SKM-1 (cell line): ENCODE data around the gene NUP54.

ENCODE experiments used
- DNase-seq: peaks from one replicate; lab custom pipeline; 2025; ENCODE audit not compliant: unreplicated experiment; lab: John Stamatoyannopoulos, UW

Gene NUP54

DNA sequence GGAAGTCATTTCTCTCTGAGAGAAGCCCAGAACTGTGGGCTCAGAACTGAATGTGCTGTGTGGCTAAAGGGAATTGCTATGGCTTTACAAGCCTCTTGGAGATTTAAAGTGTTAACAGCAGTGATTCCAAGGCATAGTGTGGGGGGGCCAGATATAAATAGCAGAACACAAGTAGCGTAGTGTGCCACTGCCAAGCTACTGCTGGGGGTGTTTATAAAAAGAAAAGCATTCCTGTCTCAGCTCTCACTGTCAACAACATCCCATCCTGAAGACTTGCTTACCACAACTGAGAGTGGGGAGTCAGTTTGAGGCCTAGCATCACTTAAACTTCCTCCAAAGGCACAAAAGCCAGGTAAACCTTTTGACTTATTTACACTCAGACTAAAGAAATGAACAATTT, 73.7 kb downstream of the NUP54 start, which contains the start of gene ART3:
TSS of gene ART3 (plus strand) at position 242 of the 400 bp plus-strand sequence. CDS start 1,181 bp downstream, outside the sequence.
- no peak for DNase-seq

DNA sequence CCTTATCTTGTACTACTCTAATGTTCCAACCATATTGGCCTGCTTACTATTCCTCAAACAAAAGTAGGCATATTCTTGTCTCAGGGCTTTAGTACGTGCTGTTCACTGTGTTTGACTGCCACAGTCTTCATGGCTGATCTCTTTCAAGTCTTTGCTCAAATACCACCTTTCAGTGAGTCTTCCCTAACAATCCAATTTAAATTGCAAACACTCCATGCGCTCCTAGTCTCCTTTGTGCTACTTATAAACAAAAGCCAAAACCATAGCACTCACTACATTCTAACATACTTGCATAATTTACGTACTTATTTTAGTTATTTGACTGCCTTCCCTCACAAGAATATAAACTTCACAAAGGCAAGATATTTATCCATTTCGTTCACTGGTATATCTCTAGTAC, 75.4 kb downstream of the NUP54 start:
- DNase-seq, result no peak

DNA sequence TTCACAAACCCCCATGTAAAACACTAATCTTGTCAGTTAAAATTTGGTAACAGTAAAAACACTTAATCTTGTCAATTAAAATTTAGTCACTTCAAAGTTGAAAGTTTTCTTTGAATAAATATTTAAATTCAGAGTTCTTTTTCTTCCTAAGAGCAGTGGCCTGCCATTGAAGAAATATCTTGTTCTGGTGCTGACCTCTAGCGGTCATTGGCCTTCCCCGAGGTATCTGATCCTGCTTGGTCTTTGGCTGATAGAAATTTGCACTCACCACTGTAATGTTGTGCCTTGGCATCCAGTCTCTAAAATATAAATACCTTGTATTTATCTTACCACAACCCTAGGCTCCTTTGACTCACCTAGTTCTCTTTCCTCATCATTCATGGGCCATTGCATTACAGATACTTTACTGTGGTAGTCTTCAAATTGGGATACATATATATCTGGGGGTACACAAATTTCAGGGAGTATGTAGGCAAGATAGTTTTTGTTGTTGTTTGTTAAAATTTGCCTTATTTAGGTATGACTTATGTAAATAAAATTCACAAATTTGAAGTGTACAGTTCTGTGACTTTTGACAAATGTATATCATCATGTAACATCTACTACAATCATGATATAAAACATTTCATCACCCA, 80.4 kb downstream of the NUP54 start:
- DNase-seq, result peak; percentile 56

DNA sequence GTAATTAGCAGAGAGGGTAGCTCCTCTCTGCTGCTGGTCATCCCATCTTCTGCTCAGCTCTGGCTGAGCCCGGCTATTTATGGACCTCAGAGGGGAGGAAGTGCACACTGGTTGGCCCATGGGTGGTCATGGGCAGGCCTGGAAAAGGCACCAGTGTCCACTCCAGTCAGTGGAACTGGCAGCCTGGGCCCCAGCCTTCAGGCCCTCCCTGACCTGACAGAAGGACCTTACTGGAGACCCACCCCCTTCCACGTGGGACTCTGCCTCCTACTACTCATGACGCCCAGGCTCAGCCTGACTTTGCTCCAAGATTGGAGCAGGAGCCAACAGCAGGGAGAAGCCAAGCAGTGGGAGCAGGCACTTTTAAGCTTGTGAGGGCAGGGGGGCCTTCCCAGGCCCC, 81.7 kb downstream of the NUP54 start:
- no peak for DNase-seq
